CD4-positive, alpha-beta memory T cell (primary cell): ENCODE data around the gene SLC35F3. TPM values are rescaled to one million over a fixed set of nuclear protein-coding genes. Genes with fewer than 3 reads are reported as not detected.
A peak's percentile ranks its signal among the peaks of the same experiment; 100 is the strongest.

ENCODE experiments used
- CTCF ChIA-PET: fragments of 350-600 bp; sonication (Branson Sonifier 250); formaldehyde crosslinking; loops from one replicate; lab custom pipeline; 2021; ENCODE audit warnings: inconsistent platforms; ENCODE audit not compliant: partially characterized antibody; lab: Charles Lee
- POLR2A ChIA-PET: fragments of 350-600 bp; sonication (Branson Sonifier 250); formaldehyde crosslinking; loops from one replicate; lab custom pipeline; 2021; ENCODE audit not compliant: partially characterized antibody; lab: Charles Lee
- DNase-seq, 5 donors: peaks; one replicate each; pipeline versions ENCODE4 v3.0.0 to v3.0.0-alpha.2; 2020 to 2022; ENCODE audit warnings: mixed read lengths in 1 of 5
- H3K27ac ChIP-seq: one replicate; pipeline ENCODE4 v1.7.0; 2013; ENCODE audit warnings: low read depth, low read length
- H3K27me3 ChIP-seq: 2 replicates; pipeline ENCODE4 v1.7.0; 2013; ENCODE audit warnings: mild to moderate bottlenecking, low read length, moderate library complexity; ENCODE audit not compliant: insufficient read depth
- H3K36me3 ChIP-seq: 2 replicates; pipeline ENCODE4 v1.7.0; 2013; ENCODE audit warnings: mild to moderate bottlenecking, low read length, moderate library complexity; ENCODE audit not compliant: insufficient read depth
- H3K4me1 ChIP-seq: 2 replicates; pipeline ENCODE4 v1.7.0; 2013; ENCODE audit warnings: mild to moderate bottlenecking, low read length, moderate library complexity; ENCODE audit not compliant: insufficient read depth
- H3K4me3 ChIP-seq, 2 donors: one replicate each; pipeline ENCODE4 v1.7.0; 2013; ENCODE audit warnings: low read length in 2 of 2, mild to moderate bottlenecking in 1 of 2
- H3K9me3 ChIP-seq, 2 donors: one replicate each; pipeline ENCODE4 v1.7.0; 2013; ENCODE audit warnings: low read length in 2 of 2, control low read depth in 1 of 2; ENCODE audit not compliant: control insufficient read depth in 1 of 2
- H3K27ac Mint-ChIP-seq, 7 donors: one replicate each; pipeline ENCODE4 v1.8.0; 2020 to 2021; ENCODE audit warnings: mixed read lengths in 7 of 7, mild to moderate bottlenecking in 6 of 7, inconsistent platforms in 3 of 7, moderate library complexity in 3 of 7
- H3K27me3 Mint-ChIP-seq, 2 donors: one replicate each; pipeline ENCODE4 v1.8.0; 2020 to 2021; ENCODE audit warnings: mixed read lengths in 2 of 2
- H3K36me3 Mint-ChIP-seq, 2 donors: one replicate each; pipeline ENCODE4 v1.8.0; 2020 to 2021; ENCODE audit warnings: mixed read lengths in 2 of 2, inconsistent platforms in 1 of 2, mild to moderate bottlenecking in 1 of 2
- H3K4me1 Mint-ChIP-seq, 4 donors: one replicate each; pipeline ENCODE4 v1.8.0; 2020 to 2021; ENCODE audit warnings: mixed read lengths in 4 of 4, mild to moderate bottlenecking in 1 of 4
- H3K4me3 Mint-ChIP-seq, 8 donors: one replicate each; pipeline ENCODE4 v1.8.0; 2020 to 2021; ENCODE audit warnings: mixed read lengths in 8 of 8, mild to moderate bottlenecking in 7 of 8, moderate library complexity in 6 of 8, inconsistent platforms in 3 of 8
- H3K9me3 Mint-ChIP-seq, 8 donors: one replicate each; pipeline ENCODE4 v1.8.0; 2020 to 2021; ENCODE audit warnings: mixed read lengths in 8 of 8, mild to moderate bottlenecking in 5 of 8, inconsistent platforms in 3 of 8, moderate library complexity in 1 of 8
- intact Hi-C: fragments of 100-400 bp; cut with micrococcal nuclease; formaldehyde crosslinking; loops from one replicate; pipeline ENCODE4 v1.15.1; 2023
- polyA plus RNA-seq, 2 donors: library from polyadenylated mRNA; unstranded; fragments of 300-500 nt; fragmentation: Illumina TruSeq; gene quantifications; one replicate each; pipeline ENCODE4 v1.2.3, GENCODE V29; 2021
- total RNA-seq, 2 experiments: library from RNA; stranded (reverse); gene quantifications; one replicate each; pipeline ENCODE4 v1.2.3, GENCODE V29; 2021

The SLC35F3 gene
- total and polyA plus RNA-seq, 4 experiments from 2014 or later, result 0.12 to 0.84 TPM; not detected in 2

- H3K4me3 ChIP-seq, result no peak overlapping the region
- H3K9me3 Mint-ChIP-seq, result peaks cover 0 to 3% (median 0%) of the 10 kb centered on the region in 8 donors
- ChIA-PET POLR2A (no interaction called here), CTCF (no interaction called here)
- no peaks in the 10 kb centered on the region for H3K4me1 Mint-ChIP-seq
- no peaks in the 10 kb centered on the region for H3K36me3 ChIP-seq
- no peak overlapping the region for H3K27ac Mint-ChIP-seq
- no peaks in the 10 kb centered on the region for H3K4me1 ChIP-seq
- H3K27me3 Mint-ChIP-seq, result peaks cover 4 to 16% of the 10 kb centered on the region in 2 donors
- intact Hi-C loops, result no loop called here
- no peaks in the 10 kb centered on the region for H3K9me3 ChIP-seq
- no peak overlapping the region for H3K27ac ChIP-seq
- no peaks in the 10 kb centered on the region for H3K36me3 Mint-ChIP-seq
- no peak overlapping the region for H3K4me3 Mint-ChIP-seq
- DNase-seq, result no peak
- no peaks in the 10 kb centered on the region for H3K27me3 ChIP-seq
These were observed 31.9 kb downstream of the SLC35F3 start for GRCh38 chr1:233936422-233936821.

DNA sequence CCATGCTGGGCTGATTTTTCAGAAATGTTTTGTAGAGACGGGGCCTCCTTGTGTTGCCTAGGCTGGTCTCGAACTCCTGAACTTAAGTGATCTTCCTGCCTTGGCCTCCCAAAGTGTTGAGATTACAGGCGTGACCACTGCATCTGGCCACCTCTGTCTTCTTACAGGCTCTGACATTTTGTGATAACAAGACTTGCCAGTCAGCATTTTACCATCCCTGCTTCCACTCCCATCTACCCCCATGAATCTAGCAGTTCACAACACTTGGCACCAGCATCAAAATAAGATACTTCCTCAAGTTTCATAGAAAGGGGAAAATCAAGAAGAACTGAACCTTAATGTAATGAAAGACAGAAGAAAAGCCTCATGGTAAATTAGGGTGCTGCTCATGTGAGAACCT, 32.4 kb downstream of the SLC35F3 start:
- CTCF ChIA-PET, result no interaction called here

GRCh38 chr1:233938476-233938875, 34.0 kb downstream of the SLC35F3 start:
- Mint-ChIP-seq H3K36me3 (no peaks in the 10 kb centered on the region), H3K27ac (no peak overlapping the region), H3K4me1 (no peaks in the 10 kb centered on the region), H3K27me3 (peaks cover 4 to 17% of the 10 kb centered on the region in 2 donors), H3K4me3 (no peak overlapping the region), H3K9me3 (peaks cover 0 to 3% (median 0%) of the 10 kb centered on the region in 8 donors)
- intact Hi-C loops, result no loop called here
- no peaks in the 10 kb centered on the region for H3K36me3 ChIP-seq
- DNase-seq, result no peak
- POLR2A ChIA-PET, result no interaction called here
- H3K4me3 ChIP-seq, result no peak overlapping the region
- no peak overlapping the region for H3K27ac ChIP-seq
- no peaks in the 10 kb centered on the region for H3K9me3 ChIP-seq
- CTCF ChIA-PET, result no interaction called here
- no peaks in the 10 kb centered on the region for H3K27me3 ChIP-seq
- H3K4me1 ChIP-seq, result no peaks in the 10 kb centered on the region

More for the DNA sequence above, 32.4 kb downstream of the SLC35F3 start:
- H3K9me3 ChIP-seq, result no peaks in the 10 kb centered on the region
- Mint-ChIP-seq H3K4me1 (no peaks in the 10 kb centered on the region), H3K36me3 (no peaks in the 10 kb centered on the region), H3K4me3 (no peak overlapping the region), H3K9me3 (peaks cover 0 to 3% (median 0%) of the 10 kb centered on the region in 8 donors), H3K27me3 (peaks cover 4 to 16% of the 10 kb centered on the region in 2 donors), H3K27ac (no peak overlapping the region)
- POLR2A ChIA-PET, result no interaction called here
- intact Hi-C loops, result no loop called here
- H3K27ac ChIP-seq, result no peak overlapping the region
- H3K4me1 ChIP-seq, result no peaks in the 10 kb centered on the region
- no peaks in the 10 kb centered on the region for H3K27me3 ChIP-seq
- H3K36me3 ChIP-seq, result no peaks in the 10 kb centered on the region
- DNase-seq, result no peak
- no peak overlapping the region for H3K4me3 ChIP-seq

- H3K36me3 ChIP-seq, result no peaks in the 10 kb centered on the region
- H3K9me3 ChIP-seq, result no peaks in the 10 kb centered on the region
- peaks cover 4 to 16% of the 10 kb centered on the region in 2 donors for H3K27me3 Mint-ChIP-seq
- ChIA-PET CTCF (no interaction called here), POLR2A (no interaction called here)
- no peaks in the 10 kb centered on the region for H3K27me3 ChIP-seq
- no peaks in the 10 kb centered on the region for H3K4me1 Mint-ChIP-seq
- H3K36me3 Mint-ChIP-seq, result no peaks in the 10 kb centered on the region
- intact Hi-C loops, result no loop called here
- H3K4me3 ChIP-seq, result no peak overlapping the region
- H3K27ac Mint-ChIP-seq, result peak overlapping the region in 1 of 7 donors; percentile 53
- no peak overlapping the region for H3K4me3 Mint-ChIP-seq
- H3K9me3 Mint-ChIP-seq, result peaks cover 0 to 5% (median 0%) of the 10 kb centered on the region in 8 donors
- H3K27ac ChIP-seq, result no peak overlapping the region
- H3K4me1 ChIP-seq, result no peaks in the 10 kb centered on the region
- DNase-seq, result no peak
These were observed 35.0 kb downstream of the SLC35F3 start for GRCh38 chr1:233939451-233939850.

DNA sequence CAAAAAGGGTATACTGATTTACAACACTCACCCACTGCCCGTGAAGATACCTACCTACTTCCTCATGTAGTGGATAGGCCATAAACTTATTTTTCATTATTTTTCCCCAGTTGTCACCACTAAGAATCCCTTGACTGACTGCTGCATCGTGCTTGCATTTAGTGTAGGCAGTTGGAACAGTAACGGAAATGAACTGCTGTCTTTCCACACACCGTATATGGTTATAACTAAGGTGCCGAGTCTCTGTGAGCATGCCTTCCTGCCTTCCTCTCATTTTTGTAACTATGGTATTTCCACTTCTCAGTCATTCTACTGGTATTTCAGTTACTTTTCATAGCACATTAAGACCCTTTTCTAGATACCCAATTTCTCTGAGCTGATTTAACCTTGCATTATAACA, 36.4 kb downstream of the SLC35F3 start:
- POLR2A ChIA-PET, result no interaction called here
- CTCF ChIA-PET, result no interaction called here
- Histone ChIP-seq H3K27ac (no peak overlapping the region), H3K4me3 (no peak overlapping the region), H3K4me1 (no peaks in the 10 kb centered on the region), H3K9me3 (no peaks in the 10 kb centered on the region), H3K27me3 (no peaks in the 10 kb centered on the region), H3K36me3 (no peaks in the 10 kb centered on the region)
- H3K4me3 Mint-ChIP-seq, result no peak overlapping the region
- intact Hi-C loops, result no loop called here
- no peak for DNase-seq
- H3K27me3 Mint-ChIP-seq, result peaks cover 7 to 16% of the 10 kb centered on the region in 2 donors
- H3K9me3 Mint-ChIP-seq, result peaks cover 0 to 5% (median 0%) of the 10 kb centered on the region in 8 donors
- H3K27ac Mint-ChIP-seq, result no peak overlapping the region
- no peaks in the 10 kb centered on the region for H3K4me1 Mint-ChIP-seq
- no peaks in the 10 kb centered on the region for H3K36me3 Mint-ChIP-seq

- H3K4me3 Mint-ChIP-seq, result no peak overlapping the region
- no peak for DNase-seq
- intact Hi-C loops, result no loop called here
- peaks cover 5 to 7% of the 10 kb centered on the region in 2 donors for H3K27me3 Mint-ChIP-seq
- peaks cover 0 to 3% (median 0%) of the 10 kb centered on the region in 8 donors for H3K9me3 Mint-ChIP-seq
- H3K4me1 Mint-ChIP-seq, result no peaks in the 10 kb centered on the region
- POLR2A ChIA-PET, result no interaction called here
- H3K27ac Mint-ChIP-seq, result no peak overlapping the region
- Histone ChIP-seq H3K4me3 (no peak overlapping the region), H3K9me3 (no peaks in the 10 kb centered on the region), H3K4me1 (no peaks in the 10 kb centered on the region), H3K36me3 (no peaks in the 10 kb centered on the region), H3K27me3 (no peaks in the 10 kb centered on the region), H3K27ac (no peak overlapping the region)
- CTCF ChIA-PET, result no interaction called here
- H3K36me3 Mint-ChIP-seq, result no peaks in the 10 kb centered on the region
These were observed 40.1 kb downstream of the SLC35F3 start for GRCh38 chr1:233944601-233945000.

GRCh38 chr1:233945573-233945972, 41.1 kb downstream of the SLC35F3 start:
- POLR2A ChIA-PET, result no interaction called here
- no peak overlapping the region for H3K4me3 Mint-ChIP-seq
- Histone ChIP-seq H3K4me1 (no peaks in the 10 kb centered on the region), H3K9me3 (no peaks in the 10 kb centered on the region), H3K27ac (no peak overlapping the region), H3K4me3 (no peak overlapping the region), H3K36me3 (no peaks in the 10 kb centered on the region), H3K27me3 (no peaks in the 10 kb centered on the region)
- no peaks in the 10 kb centered on the region for H3K4me1 Mint-ChIP-seq
- no peaks in the 10 kb centered on the region for H3K36me3 Mint-ChIP-seq
- intact Hi-C loops, result no loop called here
- H3K27ac Mint-ChIP-seq, result no peak overlapping the region
- peaks cover 5 to 7% of the 10 kb centered on the region in 2 donors for H3K27me3 Mint-ChIP-seq
- CTCF ChIA-PET, result no interaction called here
- H3K9me3 Mint-ChIP-seq, result peaks cover 0 to 3% (median under 1%) of the 10 kb centered on the region in 8 donors
- DNase-seq, result no peak

GRCh38 chr1:233945979-233946378, 41.5 kb downstream of the SLC35F3 start:
- ChIA-PET CTCF (no interaction called here), POLR2A (no interaction called here)
- Mint-ChIP-seq H3K27ac (no peak overlapping the region), H3K36me3 (no peaks in the 10 kb centered on the region), H3K27me3 (peaks cover 5 to 7% of the 10 kb centered on the region in 2 donors), H3K4me1 (no peaks in the 10 kb centered on the region), H3K4me3 (no peak overlapping the region), H3K9me3 (peaks cover 0 to 5% (median 1%) of the 10 kb centered on the region in 8 donors)
- no peak overlapping the region for H3K27ac ChIP-seq
- DNase-seq, result no peak
- no peak overlapping the region for H3K4me3 ChIP-seq
- no peaks in the 10 kb centered on the region for H3K27me3 ChIP-seq
- intact Hi-C loops, result no loop called here
- no peaks in the 10 kb centered on the region for H3K36me3 ChIP-seq
- H3K9me3 ChIP-seq, result no peaks in the 10 kb centered on the region
- H3K4me1 ChIP-seq, result no peaks in the 10 kb centered on the region
